Measurements from ENCODE around the gene SRF.

- TF ChIP-seq FOXP4 (CRISPR knock-in tag; IDR thresholded peaks at IDR 0.05) (no peak), NFE2L1 (CRISPR knock-in tag; IDR thresholded peaks at IDR 0.05) (no peak), CTCF (IDR thresholded peaks at IDR 0.05) (no peak), JAZF1 (CRISPR knock-in tag; IDR thresholded peaks at IDR 0.05) (no peak), FOXJ3 (CRISPR knock-in tag; IDR thresholded peaks at IDR 0.05; ENCODE audit: borderline replicate concordance) (no peak)
Measured at GRCh38 chr6:43222418-43223059, 51.5 kb downstream of the SRF start.

Data from WTC11 (cell line).